Endothelial cell of umbilical vein (primary cell): ENCODE data around the gene ALAD. TPM values are rescaled to one million over a fixed set of nuclear protein-coding genes. Genes with fewer than 3 reads are reported as not detected.
"Not testable (repeated sequence)": the region's sequence is repeated elsewhere in the genome, so short reads cannot be mapped to it uniquely, and the experiment has no call there.

Experiments used
- BruUV-seq: library from RNA; stranded (reverse); fragments of 400-500 nt; replicated peaks from 2 replicates; lab custom pipeline; 2021; lab: Mats Ljungman, UMichigan
- CTCF ChIA-PET: fragments of 300-600, 350-600 bp; sonication (Branson Sonifier 250); formaldehyde crosslinking; loops from one replicate; lab custom pipeline; 2021; ENCODE audit warnings: antibody characterized with exemption, inconsistent platforms; lab: Charles Lee
- POLR2A ChIA-PET: fragments of 300-600, 350-600 bp; sonication (Branson Sonifier 250); formaldehyde crosslinking; loops from one replicate; lab custom pipeline; 2021; ENCODE audit warnings: antibody characterized with exemption, inconsistent platforms; lab: Charles Lee
- DNase-seq: peaks from one replicate; pipeline ENCODE4 v3.0.0-alpha.2; 2011; ENCODE audit warnings: low read depth, low spot score
- FAIRE-seq: peaks from 2 replicates; lab custom pipeline; 2011; peaks lifted over from hg19 to GRCh38; lab: Jason Lieb, UNC
- H2AFZ ChIP-seq: 2 replicates; pipeline ENCODE4 v1.6.0; 2012; ENCODE audit warnings: low read depth, low read length, control low read depth, inconsistent platforms
- H3K27ac ChIP-seq: 2 replicates; pipeline ENCODE4 v1.5.1; 2011; ENCODE audit warnings: low read depth, mild to moderate bottlenecking, control low read depth, low read length, moderate library complexity; ENCODE audit not compliant: insufficient read depth
- H3K27me3 ChIP-seq, 2 experiments: 2 replicates each; pipeline versions ENCODE4 v1.6.0 to v1.6.1; 2011; ENCODE audit warnings: low read length in 2 of 2, mixed read lengths in 1 of 2; ENCODE audit not compliant: control insufficient read depth in 2 of 2, insufficient read depth in 2 of 2
- H3K36me3 ChIP-seq, 2 experiments: 2 replicates in 1 of 2; 3 replicates in 1 of 2; pipeline ENCODE4 v1.5.1; 2011; ENCODE audit warnings: low read length in 2 of 2, mild to moderate bottlenecking in 1 of 2, moderate library complexity in 1 of 2; ENCODE audit not compliant: control insufficient read depth in 2 of 2, insufficient read depth in 2 of 2; ENCODE audit errors: extremely low read depth in 1 of 2
- H3K4me1 ChIP-seq: 3 replicates; pipeline ENCODE4 v1.5.1; 2011; ENCODE audit warnings: mild to moderate bottlenecking, low read length; ENCODE audit not compliant: control insufficient read depth, insufficient read depth; ENCODE audit errors: extremely low read depth
- H3K4me2 ChIP-seq: 2 replicates; pipeline ENCODE4 v1.6.1; 2011; ENCODE audit warnings: low read length, control low read depth, mixed read lengths; ENCODE audit not compliant: insufficient read depth
- H3K4me3 ChIP-seq, 3 experiments: fragments of 200-600 bp in 1 of 3; sonication (generic), shearing (Covaris generic) in 1 of 3; replicated peaks in 1 of 3; 2 replicates each; pipeline ENCODE4 v1.5.1; 2011 to 2016; ENCODE audit warnings: control low read depth in 3 of 3, low read length in 3 of 3, mild to moderate bottlenecking in 2 of 3, inconsistent platforms in 1 of 3, low read depth in 1 of 3, moderate library complexity in 1 of 3; ENCODE audit not compliant: insufficient read depth in 1 of 3
- H3K79me2 ChIP-seq: 2 replicates; pipeline ENCODE4 v1.6.0; 2012; ENCODE audit warnings: low read length, inconsistent platforms; ENCODE audit not compliant: control insufficient read depth, insufficient read depth
- H3K9ac ChIP-seq: replicated peaks from 2 replicates; pipeline ENCODE3; 2011; ENCODE audit warnings: low read length, control low read depth; ENCODE audit not compliant: insufficient read depth; ENCODE audit errors: extremely low read depth
- H3K9me1 ChIP-seq: replicated peaks from 3 replicates; pipeline ENCODE4 v1.6.0; 2011; ENCODE audit warnings: mild to moderate bottlenecking, low read length; ENCODE audit not compliant: control insufficient read depth, insufficient read depth; ENCODE audit errors: extremely low read depth
- H3K9me3 ChIP-seq: replicated peaks from 2 replicates; pipeline ENCODE4 v1.5.1; 2012; ENCODE audit warnings: low read length, inconsistent platforms; ENCODE audit not compliant: control insufficient read depth, insufficient read depth
- H4K20me1 ChIP-seq: replicated peaks from 2 replicates; pipeline ENCODE3; 2011; ENCODE audit warnings: mild to moderate bottlenecking, low read length; ENCODE audit not compliant: control insufficient read depth, insufficient read depth; ENCODE audit errors: extremely low read depth
- EZH2 ChIP-seq: IDR thresholded peaks from 2 replicates; pipeline ENCODE4 v1.6.1; 2012; ENCODE audit warnings: borderline replicate concordance, low read depth, mild to moderate bottlenecking, moderate library complexity, low read length, inconsistent platforms; ENCODE audit not compliant: severe bottlenecking
- FOS ChIP-seq: IDR thresholded peaks from 2 replicates; pipeline ENCODE4 v1.6.1; 2011; ENCODE audit warnings: mild to moderate bottlenecking, low read length, moderate library complexity, borderline replicate concordance; ENCODE audit not compliant: insufficient read depth
- GATA2 ChIP-seq: IDR thresholded peaks from 2 replicates; pipeline ENCODE4 v1.7.0; 2011; ENCODE audit warnings: low read depth, mild to moderate bottlenecking, moderate library complexity, mixed read lengths, low read length; ENCODE audit not compliant: insufficient read length, insufficient read depth
- JUN ChIP-seq: IDR thresholded peaks from 2 replicates; pipeline ENCODE4 v1.6.1; 2011; ENCODE audit warnings: borderline replicate concordance, low read depth; ENCODE audit not compliant: insufficient read length, insufficient read depth
- MYC ChIP-seq: IDR thresholded peaks from one replicate; pipeline ENCODE4 v1.6.1; 2011; ENCODE audit warnings: mild to moderate bottlenecking, low read depth, low read length
- POLR2A ChIP-seq: IDR thresholded peaks from 2 replicates; pipeline ENCODE4 v1.6.1; 2012; ENCODE audit warnings: low read depth, mild to moderate bottlenecking, control low read depth, low read length
- POLR2AphosphoS5 ChIP-seq: IDR thresholded peaks from 2 replicates; pipeline ENCODE4 v1.6.1; 2012; ENCODE audit warnings: low read depth, mild to moderate bottlenecking, control low read depth, low read length, moderate library complexity; ENCODE audit not compliant: insufficient read depth
- dilution Hi-C: fragments of 300-500 bp; cut with MboI; formaldehyde crosslinking; loops from one replicate; pipeline ENCODE4 v1.15.0; 2019; ENCODE audit warnings: low sequenced_read_pairs; ENCODE audit not compliant: extremely low pct_ligation_motif_present
- intact Hi-C: fragments of 100-400 bp; cut with micrococcal nuclease; formaldehyde crosslinking; loops from one replicate; pipeline ENCODE4 v1.10.0; 2022
- polyA plus RNA-seq, 4 experiments: library from polyadenylated mRNA; depleted of rRNA in 3 of 4; stranded (reverse) in 3 of 4; unstranded in 1 of 4; fragments of >200 nt; gene quantifications; 2 replicates each; pipeline versions ENCODE4 v1.2.1 to v1.2.3, GENCODE V29; 2011 to 2012; ENCODE audit warnings: missing spikeins in 1 of 4
- total RNA-seq: library from RNA; stranded (reverse); gene quantifications from 2 replicates; pipeline ENCODE4 v1.2.3, GENCODE V29; 2021
- TF ChIP-seq, protein P1 (sequence below): IDR thresholded peaks from 2 replicates; pipeline ENCODE4 v1.6.1; 2011; ENCODE audit not compliant: insufficient read depth, insufficient read length
- TF ChIP-seq, protein P2 (sequence below), 2 donors: IDR thresholded peaks; 1 replicate in 1 of 2; 2 replicates in 1 of 2; pipeline ENCODE4 v1.5.1; 2011; ENCODE audit warnings: low read length in 2 of 2, mild to moderate bottlenecking in 2 of 2, moderate library complexity in 2 of 2, control low read depth in 1 of 2, inconsistent platforms in 1 of 2, low read depth in 1 of 2; ENCODE audit not compliant: insufficient read depth in 1 of 2; ENCODE audit errors: extremely low read depth in 1 of 2

The ALAD gene
- total and polyA plus RNA-seq, 2 donors (not counting 3 experiments of a cell fraction or from before 2014, with no cell fraction given), result 12.8 to 29.5 TPM

DNA sequence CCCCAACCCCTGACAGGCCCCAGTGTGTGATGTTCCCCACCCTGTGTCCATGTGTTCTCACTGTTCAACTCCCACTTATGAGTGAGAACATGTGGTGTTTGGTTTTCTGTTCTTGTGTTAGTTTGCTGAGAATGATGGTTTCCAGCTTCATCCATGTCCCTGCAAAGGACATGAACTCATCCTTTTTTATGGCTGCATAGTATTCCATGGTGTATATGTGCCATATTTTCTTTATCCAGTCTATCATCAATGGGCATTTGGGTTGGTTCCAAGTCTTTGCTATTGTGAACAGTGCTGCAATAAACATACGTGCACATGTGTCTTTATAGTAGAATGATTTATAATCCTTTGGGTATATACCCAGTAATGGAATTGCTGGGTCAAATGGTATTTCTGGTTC lies 36.6 kb upstream of the ALAD start:
- H3K27me3 ChIP-seq, POLR2A ChIA-PET, H3K4me3 ChIP-seq, intact Hi-C loops, H3K79me2 ChIP-seq, dilution Hi-C loops, H4K20me1 ChIP-seq, H2AFZ ChIP-seq, H3K9me1 ChIP-seq, FAIRE-seq, H3K9me3 ChIP-seq, CTCF ChIA-PET, DNase-seq, H3K36me3 ChIP-seq, BruUV-seq, H3K4me2 ChIP-seq, H3K27ac ChIP-seq, H3K4me1 ChIP-seq, H3K9ac ChIP-seq: not testable (repeated sequence)

GRCh38 chr9:113436728-113437515 lies 35.8 kb upstream of the ALAD start:
- dilution Hi-C loops (no loop called here), intact Hi-C loops (no loop called here)
- Histone ChIP-seq H3K4me3 (no peak overlapping the region), H3K9me3 (no peaks in the 10 kb centered on the region), H3K27me3 (no peaks in the 10 kb centered on the region), H2AFZ (no peak overlapping the region), H3K4me1 (no peaks in the 10 kb centered on the region), H4K20me1 (no peaks in the 10 kb centered on the region), H3K27ac (no peak overlapping the region), H3K79me2 (no peaks in the 10 kb centered on the region), H3K9ac (no peak overlapping the region), H3K4me2 (no peak overlapping the region), H3K36me3 (no peaks in the 10 kb centered on the region), H3K9me1 (no peaks in the 10 kb centered on the region)
- no peak for FAIRE-seq
- ChIA-PET POLR2A (interaction anchor here (1.0 kb wide), 1 partner anchor 122 kb away, joined by 3 read pairs; no protein-coding TSS in a partner anchor), CTCF (interaction anchor here (2.5 kb wide), 1 partner anchor 9 kb away, joined by 9 read pairs; no protein-coding TSS in a partner anchor)
- no TSS peak for BruUV-seq
- TF ChIP-seq POLR2AphosphoS5, result no peak
- TF ChIP-seq, protein P1, sequence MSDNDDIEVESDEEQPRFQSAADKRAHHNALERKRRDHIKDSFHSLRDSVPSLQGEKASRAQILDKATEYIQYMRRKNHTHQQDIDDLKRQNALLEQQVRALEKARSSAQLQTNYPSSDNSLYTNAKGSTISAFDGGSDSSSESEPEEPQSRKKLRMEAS, result no peak
- TF ChIP-seq JUN, result no peak
- no peak for TF ChIP-seq EZH2
- no peak for TF ChIP-seq FOS
- no peak for TF ChIP-seq POLR2A
- TF ChIP-seq MYC, result no peak
- TF ChIP-seq, protein P2, sequence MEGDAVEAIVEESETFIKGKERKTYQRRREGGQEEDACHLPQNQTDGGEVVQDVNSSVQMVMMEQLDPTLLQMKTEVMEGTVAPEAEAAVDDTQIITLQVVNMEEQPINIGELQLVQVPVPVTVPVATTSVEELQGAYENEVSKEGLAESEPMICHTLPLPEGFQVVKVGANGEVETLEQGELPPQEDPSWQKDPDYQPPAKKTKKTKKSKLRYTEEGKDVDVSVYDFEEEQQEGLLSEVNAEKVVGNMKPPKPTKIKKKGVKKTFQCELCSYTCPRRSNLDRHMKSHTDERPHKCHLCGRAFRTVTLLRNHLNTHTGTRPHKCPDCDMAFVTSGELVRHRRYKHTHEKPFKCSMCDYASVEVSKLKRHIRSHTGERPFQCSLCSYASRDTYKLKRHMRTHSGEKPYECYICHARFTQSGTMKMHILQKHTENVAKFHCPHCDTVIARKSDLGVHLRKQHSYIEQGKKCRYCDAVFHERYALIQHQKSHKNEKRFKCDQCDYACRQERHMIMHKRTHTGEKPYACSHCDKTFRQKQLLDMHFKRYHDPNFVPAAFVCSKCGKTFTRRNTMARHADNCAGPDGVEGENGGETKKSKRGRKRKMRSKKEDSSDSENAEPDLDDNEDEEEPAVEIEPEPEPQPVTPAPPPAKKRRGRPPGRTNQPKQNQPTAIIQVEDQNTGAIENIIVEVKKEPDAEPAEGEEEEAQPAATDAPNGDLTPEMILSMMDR (IDR thresholded peaks at IDR 0.05; ENCODE audit: extremely low read depth in 1 of 2, insufficient read depth in 1 of 2, low read depth in 1 of 2, low read length in 2 of 2), result no peak
- TF ChIP-seq GATA2, result no peak
- no peak for DNase-seq
